Central memory CD4-positive, alpha-beta T cell (primary cell): ENCODE measurements around the gene HNRNPR.
A peak's percentile ranks its signal among the peaks of the same experiment; 100 is the strongest.

ENCODE experiments used
- DNase-seq: peaks from one replicate; pipeline ENCODE4 v3.0.0; 2022

The HNRNPR gene

GRCh38 chr1:23368562-23369334, 24.7 kb upstream of the HNRNPR start:
- peak; percentile 83 for DNase-seq

- peak; percentile 98 for DNase-seq
Observed at GRCh38 chr1:23367791-23368561, 23.9 kb upstream of the HNRNPR start.

- no peak for DNase-seq
Observed at GRCh38 chr1:23367451-23367790, 23.3 kb upstream of the HNRNPR start.

GRCh38 chr1:23366598-23366997, 22.5 kb upstream of the HNRNPR start:
- DNase-seq, result no peak

GRCh38 chr1:23366146-23366545, 22.1 kb upstream of the HNRNPR start:
- no peak for DNase-seq

GRCh38 chr1:23362218-23362713, 18.2 kb upstream of the HNRNPR start:
- no peak for DNase-seq

GRCh38 chr1:23358310-23358875, 14.3 kb upstream of the HNRNPR start:
- DNase-seq, result no peak

- no peak for DNase-seq
Observed at GRCh38 chr1:23357138-23357908, 13.2 kb upstream of the HNRNPR start.

- DNase-seq, result no peak
Observed at GRCh38 chr1:23356471-23357137, 12.5 kb upstream of the HNRNPR start.

GRCh38 chr1:23354245-23354644, 10.2 kb upstream of the HNRNPR start:
- no peak for DNase-seq

- DNase-seq, result no peak
Observed at GRCh38 chr1:23352096-23352695, 8.1 kb upstream of the HNRNPR start.

GRCh38 chr1:23345920-23346319, 1.8 kb upstream of the HNRNPR start:
- DNase-seq, result no peak

- no peak for DNase-seq
Observed at GRCh38 chr1:23344987-23345472, 946 bp upstream of the HNRNPR start.

GRCh38 chr1:23343221-23344110, 618 bp downstream of the HNRNPR start:
- DNase-seq, result peak; percentile 15

GRCh38 chr1:23341931-23342692, 2.0 kb downstream of the HNRNPR start:
- DNase-seq, result no peak

- no peak for DNase-seq
Observed at GRCh38 chr1:23339632-23340031, 4.5 kb downstream of the HNRNPR start.

- DNase-seq, result no peak
Observed at GRCh38 chr1:23337869-23338268, 6.2 kb downstream of the HNRNPR start.

GRCh38 chr1:23331713-23332112, 12.4 kb downstream of the HNRNPR start:
- no peak for DNase-seq

GRCh38 chr1:23330846-23331245, 13.2 kb downstream of the HNRNPR start:
- no peak for DNase-seq

GRCh38 chr1:23325393-23325792, 18.7 kb downstream of the HNRNPR start:
- no peak for DNase-seq
